Nucleus accumbens (tissue), 56 donors: ENCODE results near the gene PIGZ.
A peak's percentile ranks its signal among the peaks of the same experiment; 100 is the strongest.

Experiments used
- DNase-seq, 56 donors: peaks; one replicate each; lab custom pipeline; 2025; lab: John Stamatoyannopoulos, UW

The PIGZ gene

GRCh38 chr3:197001972-197002700, 33.5 kb upstream of the PIGZ start:
- DNase-seq = peak in 39 of 56 donors; percentile 13 to 81 (median 50)

GRCh38 chr3:197001106-197001971, 32.7 kb upstream of the PIGZ start:
- peak in 2 of 56 donors; percentile 32 to 42 for DNase-seq

GRCh38 chr3:197000211-197000610, 31.6 kb upstream of the PIGZ start:
- DNase-seq = no peak

- DNase-seq = no peak
Measured at GRCh38 chr3:196998966-196999760, 30.5 kb upstream of the PIGZ start.

- no peak for DNase-seq
Measured at GRCh38 chr3:196997311-196997710, 28.7 kb upstream of the PIGZ start.

GRCh38 chr3:196996454-196997265, 28.0 kb upstream of the PIGZ start:
- DNase-seq = no peak

GRCh38 chr3:196995646-196996355, 27.2 kb upstream of the PIGZ start:
- DNase-seq = no peak

- no peak for DNase-seq
Measured at GRCh38 chr3:196995027-196995426, 26.4 kb upstream of the PIGZ start.

- no peak for DNase-seq
Measured at GRCh38 chr3:196994056-196994455, 25.4 kb upstream of the PIGZ start.

- no peak for DNase-seq
Measured at GRCh38 chr3:196992461-196993065, 23.9 kb upstream of the PIGZ start.

- DNase-seq = no peak
Measured at GRCh38 chr3:196991581-196992460, 23.2 kb upstream of the PIGZ start.

- DNase-seq = no peak
Measured at GRCh38 chr3:196990601-196991007, 22.0 kb upstream of the PIGZ start.

GRCh38 chr3:196989721-196990262, 21.2 kb upstream of the PIGZ start:
- no peak for DNase-seq

GRCh38 chr3:196988241-196989029, 19.8 kb upstream of the PIGZ start:
- DNase-seq = no peak

- no peak for DNase-seq
Measured at GRCh38 chr3:196987022-196987421, 18.4 kb upstream of the PIGZ start.

GRCh38 chr3:196985954-196986885, 17.6 kb upstream of the PIGZ start:
- DNase-seq = no peak
